COR-L47 (cell line): ENCODE measurements around the gene CDYL.

Experiments
- DNase-seq: peaks from one replicate; lab custom pipeline; 2025; lab: John Stamatoyannopoulos, UW

CDYL gene

GRCh38 chr6:4907602-4908001 lies 131.4 kb downstream of the CDYL start:
- no peak for DNase-seq

DNA sequence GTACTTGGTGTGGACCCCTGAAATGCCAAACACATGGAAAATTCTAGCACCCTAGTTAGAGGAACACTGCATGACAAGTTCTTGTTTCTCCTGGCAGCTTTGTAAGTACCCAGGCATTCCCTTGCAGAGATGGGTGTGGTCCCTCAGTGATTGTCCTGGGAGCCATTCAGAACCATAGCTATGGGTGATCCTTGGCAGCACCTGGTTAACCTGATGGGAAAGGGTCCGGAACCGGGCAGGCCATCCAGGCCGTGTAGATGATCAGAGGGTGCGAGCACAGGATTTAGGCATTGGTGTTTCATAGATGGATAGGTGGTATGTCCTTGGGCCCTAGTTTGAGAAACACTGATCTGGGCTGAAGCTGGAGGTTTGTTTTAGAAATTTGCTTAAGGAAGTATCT lies 131.9 kb downstream of the CDYL start:
- no peak for DNase-seq

GRCh38 chr6:4909063-4909706 lies 133.0 kb downstream of the CDYL start:
- peak; percentile 13 for DNase-seq

DNA sequence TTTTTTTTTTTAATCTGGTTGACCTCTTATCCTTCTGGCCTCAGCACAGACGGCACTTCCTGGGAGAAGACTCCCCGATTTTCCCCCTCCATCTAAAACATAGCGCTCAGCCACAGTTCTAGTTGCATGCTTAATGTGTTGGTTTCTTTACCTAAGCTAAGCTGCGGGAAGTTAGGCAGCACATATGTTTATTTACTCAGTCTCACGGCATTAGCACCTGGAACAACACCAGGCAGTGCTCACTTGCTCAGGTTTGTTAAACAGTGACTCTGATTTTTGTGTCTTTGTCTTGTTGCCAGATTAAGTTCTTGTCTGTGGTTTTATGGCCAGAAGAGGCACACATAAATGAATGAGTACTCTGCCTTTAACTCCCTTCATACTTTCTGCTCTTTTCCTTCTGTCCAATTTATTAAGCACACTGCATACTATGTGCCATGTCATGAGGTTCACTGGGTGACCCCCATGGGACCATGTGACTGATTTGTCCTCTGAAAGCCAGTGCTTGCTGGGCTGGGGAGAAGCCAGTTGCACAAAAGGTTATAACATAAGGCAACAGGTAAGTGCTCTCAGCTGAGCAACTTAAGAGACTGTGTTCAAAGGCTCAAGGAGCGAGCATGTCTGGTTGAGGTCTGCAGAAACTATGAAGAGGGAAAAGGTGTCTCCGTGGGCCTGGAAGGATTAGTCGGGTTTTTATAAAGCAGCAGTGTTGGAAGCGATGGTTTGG lies 134.0 kb downstream of the CDYL start:
- DNase-seq: peak; percentile 66

- no peak for DNase-seq
Observed at GRCh38 chr6:4912559-4912958, 136.4 kb downstream of the CDYL start.

GRCh38 chr6:4913705-4914419 lies 137.7 kb downstream of the CDYL start:
- no peak for DNase-seq

GRCh38 chr6:4914420-4915159 lies 138.4 kb downstream of the CDYL start:
- no peak for DNase-seq

- no peak for DNase-seq
Observed at GRCh38 chr6:4916954-4917561, 140.9 kb downstream of the CDYL start.

DNA sequence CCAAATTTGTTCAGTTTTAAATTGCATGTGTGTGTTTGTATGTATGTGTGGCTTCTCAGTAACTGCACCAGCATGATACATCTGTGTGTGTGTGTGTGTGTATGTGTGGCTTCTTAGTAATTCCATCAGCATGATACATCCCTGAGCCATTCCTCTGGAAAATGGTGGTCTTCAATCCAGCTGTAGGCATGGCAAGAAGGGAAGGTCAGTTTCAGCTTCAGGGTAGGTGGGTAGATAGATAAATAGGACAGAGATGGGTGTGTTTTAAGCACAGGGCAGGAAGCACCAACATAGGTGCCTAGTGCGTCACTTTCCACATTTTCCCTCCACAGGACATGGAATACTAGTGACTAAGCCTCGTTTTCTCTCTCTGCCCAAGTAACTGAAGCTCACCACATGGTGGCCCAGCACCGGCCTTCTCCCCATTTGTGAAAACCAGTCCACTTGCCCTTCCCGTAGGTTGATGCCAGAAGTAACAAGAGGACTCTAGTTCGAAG lies 144.8 kb downstream of the CDYL start:
- DNase-seq: no peak

DNA sequence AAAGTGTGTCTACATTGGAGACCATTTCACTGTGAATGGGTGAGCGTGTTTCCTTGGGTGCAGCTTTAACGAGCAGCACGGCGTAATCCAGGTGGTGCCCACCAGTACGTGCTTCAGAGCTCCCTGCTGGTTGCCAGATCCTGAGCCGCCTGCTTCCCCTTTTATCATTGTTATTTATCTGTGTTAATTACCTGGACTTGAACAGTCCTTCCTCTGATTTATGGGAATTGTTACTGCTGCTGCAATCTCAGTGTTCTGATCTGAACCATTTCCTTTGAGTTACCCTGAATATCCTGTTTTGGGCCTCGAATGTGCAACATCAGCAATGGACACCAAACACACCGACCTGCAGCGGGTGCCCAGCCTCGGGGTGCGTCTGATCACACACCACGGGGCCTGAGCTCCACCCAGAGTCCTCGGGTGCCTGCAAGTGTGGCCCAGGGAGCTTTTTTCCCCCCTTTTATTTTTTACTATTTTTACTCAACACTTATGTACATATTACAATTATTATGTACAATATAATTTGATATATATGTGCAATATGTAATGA lies 146.4 kb downstream of the CDYL start:
- peak; percentile 33 for DNase-seq

- DNase-seq: no peak
Observed at GRCh38 chr6:4923081-4923480, 146.9 kb downstream of the CDYL start.

GRCh38 chr6:4924661-4925271 lies 148.6 kb downstream of the CDYL start:
- DNase-seq: no peak

- DNase-seq: no peak
Observed at GRCh38 chr6:4925580-4925979, 149.4 kb downstream of the CDYL start.

DNA sequence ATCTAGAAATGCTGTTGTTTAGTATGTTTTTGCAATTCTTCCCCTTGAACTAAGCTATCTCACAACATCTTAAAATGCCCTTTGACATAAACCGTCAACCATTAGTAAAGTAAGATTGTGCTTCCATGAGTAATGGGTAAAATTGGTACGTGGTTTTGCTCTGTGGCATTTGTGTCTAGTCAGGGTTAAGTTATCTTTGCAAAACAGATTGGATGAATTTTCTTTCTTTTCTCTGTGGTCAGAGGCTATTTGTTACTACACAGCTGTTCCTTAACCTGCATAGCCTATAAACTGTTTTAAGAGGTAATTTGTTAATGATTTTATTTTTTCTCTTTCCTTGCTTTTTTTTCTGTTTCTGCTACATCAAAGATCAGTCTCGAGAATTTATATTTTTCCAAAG lies 152.2 kb downstream of the CDYL start:
- no peak for DNase-seq

- DNase-seq: no peak
Observed at GRCh38 chr6:4929097-4929718, 153.0 kb downstream of the CDYL start.

DNA sequence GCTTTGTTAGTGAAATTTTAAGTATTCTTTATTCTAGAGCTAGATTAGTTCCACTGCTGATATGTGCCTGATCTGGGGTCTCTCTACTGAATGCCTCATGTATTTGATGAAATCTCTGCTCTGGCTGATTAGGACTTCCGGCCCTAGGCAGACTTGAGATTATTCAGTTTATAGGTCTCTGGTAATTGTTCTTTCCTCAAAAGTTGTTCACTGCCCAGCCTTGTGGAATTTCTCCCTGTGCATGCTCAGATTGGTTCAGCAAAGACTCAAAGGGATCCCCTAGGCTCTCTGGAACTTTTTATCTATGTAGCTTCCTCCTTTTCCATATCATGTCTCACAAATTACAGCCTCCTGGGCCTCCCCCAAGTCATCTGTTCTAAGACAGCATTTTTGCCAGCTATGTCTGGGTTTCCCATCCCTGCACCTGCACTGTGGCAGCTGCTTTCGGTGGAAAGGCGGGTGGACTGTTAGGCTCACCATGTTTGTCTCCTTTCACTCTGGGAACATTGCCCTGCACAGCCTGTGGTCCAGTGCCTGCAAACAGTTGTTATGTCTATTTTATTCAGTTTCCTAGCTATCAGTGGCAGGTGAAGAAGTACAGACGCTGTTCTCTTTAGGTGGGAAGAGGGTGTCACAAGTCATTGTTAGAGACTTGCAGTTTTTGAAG lies 154.0 kb downstream of the CDYL start:
- peak; percentile 71 for DNase-seq

- DNase-seq: no peak
Observed at GRCh38 chr6:4931530-4932227, 155.5 kb downstream of the CDYL start.

- DNase-seq: no peak
Observed at GRCh38 chr6:4932228-4932903, 156.2 kb downstream of the CDYL start.

DNA sequence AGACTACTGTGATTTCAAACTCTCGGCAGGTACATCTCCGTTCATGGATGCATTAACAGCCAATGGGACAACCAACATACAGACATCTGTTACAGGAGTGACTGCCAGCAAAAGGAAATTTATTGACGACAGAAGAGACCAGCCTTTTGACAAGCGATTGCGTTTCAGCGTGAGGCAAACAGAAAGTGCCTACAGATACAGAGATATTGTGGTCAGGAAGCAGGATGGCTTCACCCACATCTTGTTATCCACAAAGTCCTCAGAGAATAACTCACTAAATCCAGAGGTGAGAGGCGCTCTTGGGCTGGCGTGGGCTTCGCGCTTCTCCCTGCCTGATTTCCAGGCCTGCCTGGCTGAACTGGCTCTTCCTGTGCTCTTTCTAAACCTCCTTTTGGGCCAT lies 159.3 kb downstream of the CDYL start:
- DNase-seq: no peak
